HepG2 (cell line): ENCODE data around the gene DDAH2. TPM values are rescaled to one million over a fixed set of nuclear protein-coding genes. Genes with fewer than 3 reads are reported as not detected.

Experiments used
- BCL6 ChIP-seq: IDR thresholded peaks from 2 replicates; pipeline ENCODE4 v1.6.1; 2016; ENCODE audit warnings: missing genetic modification reagents, missing compliant biosample characterization
- CCDC6 ChIP-seq: sonication (generic); formaldehyde crosslinking; IDR thresholded peaks from 2 replicates; pipeline ENCODE4 v1.8.1; 2022; ENCODE audit warnings: mild to moderate bottlenecking, missing genetic modification reagents, moderate library complexity
- HBP1 ChIP-seq: IDR thresholded peaks from 2 replicates; pipeline ENCODE4 v1.6.1; 2016; ENCODE audit warnings: low read depth, control low read depth
- MBNL3 ChIP-seq: fragments of 250-450 bp; sonication (Bioruptor Pico); conservative IDR thresholded peaks from 2 replicates; pipeline ENCODE4 v1.8.0; 2022; ENCODE audit warnings: mild to moderate bottlenecking, inconsistent platforms
- MEIS1 ChIP-seq: sonication (generic); formaldehyde crosslinking; IDR thresholded peaks from 2 replicates; pipeline ENCODE4 v1.9.0; 2021; ENCODE audit warnings: mild to moderate bottlenecking, missing genetic modification reagents, moderate library complexity, borderline replicate concordance
- PCBP1 ChIP-seq: fragments of 200-400 bp; formaldehyde crosslinking; IDR thresholded peaks from 2 replicates; pipeline ENCODE4 v1.6.1; 2017; ENCODE audit warnings: mild to moderate bottlenecking, low read depth, low read length, borderline replicate concordance
- RFX5 ChIP-seq: IDR thresholded peaks from 2 replicates; pipeline ENCODE4 v1.6.1; 2011; ENCODE audit warnings: low read depth, low read length, improper control_type of control experiment
- THAP9 ChIP-seq: sonication (generic); formaldehyde crosslinking; IDR thresholded peaks from 2 replicates; pipeline ENCODE4; 2020; ENCODE audit warnings: missing genetic modification reagents, mild to moderate bottlenecking, borderline replicate concordance
- U2AF1 ChIP-seq: fragments of 200-400 bp; formaldehyde crosslinking; optimal IDR thresholded peaks from 2 replicates; pipeline ENCODE3; 2017; ENCODE audit warnings: mild to moderate bottlenecking, low read depth, low read length
- ZBTB7A ChIP-seq: sonication (generic); formaldehyde crosslinking; IDR thresholded peaks from 2 replicates; pipeline ENCODE4 v1.8.0; 2022; ENCODE audit warnings: mild to moderate bottlenecking, missing genetic modification reagents
- ZNF251 ChIP-seq: sonication (generic); formaldehyde crosslinking; IDR thresholded peaks from 2 replicates; pipeline ENCODE4 v1.9.0; 2021; ENCODE audit warnings: mild to moderate bottlenecking, missing genetic modification reagents
- ZNF407 ChIP-seq: sonication (generic); formaldehyde crosslinking; IDR thresholded peaks from one replicate; pipeline ENCODE4 v1.5.1; 2020; ENCODE audit warnings: mild to moderate bottlenecking, missing genetic modification reagents; ENCODE audit errors: not compliant biosample characterization
- ZNF512 ChIP-seq: sonication (generic); formaldehyde crosslinking; IDR thresholded peaks from 2 replicates; pipeline ENCODE4 v1.4.0; 2020; ENCODE audit warnings: mild to moderate bottlenecking, missing genetic modification reagents
- ZNF607 ChIP-seq: sonication (generic); formaldehyde crosslinking; IDR thresholded peaks from 2 replicates; pipeline ENCODE4 v1.5.1; 2020; ENCODE audit warnings: missing genetic modification reagents, mild to moderate bottlenecking, borderline replicate concordance
- polyA plus RNA-seq, 8 experiments: library from polyadenylated mRNA; depleted of rRNA in 3 of 8; stranded (reverse) in 7 of 8; unstranded in 1 of 8; fragments of >200 nt; fragmentation: Illumina TruSeq in 4 of 8; extraction: Trizol in 4 of 8; gene quantifications; 2 replicates each; pipeline versions ENCODE4 v1.2.1 to v1.2.3, GENCODE V29; 2011 to 2016; ENCODE audit warnings: low read depth in 4 of 8, missing spikeins in 1 of 8, mixed read lengths in 1 of 8; ENCODE audit not compliant: insufficient read depth in 1 of 8
- total RNA-seq, 5 experiments: library from RNA; depleted of rRNA; stranded (reverse); fragments of >200 nt; fragmentation: Illumina TruSeq; extraction: Trizol; gene quantifications; 2 replicates each; pipeline ENCODE4 v1.2.3, GENCODE V29; 2016; ENCODE audit warnings: low read depth in 1 of 5

DDAH2 gene
- total and polyA plus RNA-seq, 2 of the 13 experiments (the other 11 are each of a cell fraction or from before 2014, with no cell fraction given): 16.4 to 21.1 TPM

GRCh38 chr6:31769684-31770371 is 40.7 kb upstream of the DDAH2 start (continued):
- TF ChIP-seq ZNF407: no peak
- no peak for TF ChIP-seq MEIS1 (CRISPR knock-in tag)
- peak; percentile 39; the same call in 1 of the 2 replicates for TF ChIP-seq THAP9
- TF ChIP-seq ZNF512 (CRISPR knock-in tag): no peak
- TF ChIP-seq ZNF607: no peak
- no peak for TF ChIP-seq ZBTB7A (CRISPR knock-in tag)
- TF ChIP-seq PCBP1: no peak
- no peak for TF ChIP-seq ZNF251 (CRISPR knock-in tag)
- TF ChIP-seq MBNL3 (CRISPR knock-in tag): no peak
- no peak for TF ChIP-seq CCDC6 (CRISPR knock-in tag)
- no peak for TF ChIP-seq U2AF1
- TF ChIP-seq BCL6: peak; percentile 46
- no peak for TF ChIP-seq RFX5
- no peak for TF ChIP-seq HBP1
